ENCODE measurements around the gene HK2.

Gene HK2

DNA sequence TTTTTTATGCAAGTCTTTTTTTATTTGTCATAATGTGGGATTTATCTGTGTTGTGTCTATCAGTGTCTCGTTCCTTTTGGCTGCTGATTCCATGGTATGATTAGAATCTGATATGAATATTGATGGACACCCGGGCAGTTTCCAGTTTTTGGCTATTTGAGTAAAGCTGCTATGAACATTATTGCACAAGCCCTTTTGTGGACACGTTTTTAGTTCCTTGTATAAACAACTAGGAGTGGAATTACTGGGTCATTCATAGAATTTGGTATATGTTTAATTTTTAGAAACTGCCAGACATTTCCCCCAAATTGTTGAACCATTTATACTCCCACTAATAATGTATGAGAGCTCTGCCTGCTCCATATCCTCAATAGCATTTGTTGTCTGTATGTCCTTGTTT is 26.6 kb downstream of the HK2 start:
- no peak for DNase-seq

DNA sequence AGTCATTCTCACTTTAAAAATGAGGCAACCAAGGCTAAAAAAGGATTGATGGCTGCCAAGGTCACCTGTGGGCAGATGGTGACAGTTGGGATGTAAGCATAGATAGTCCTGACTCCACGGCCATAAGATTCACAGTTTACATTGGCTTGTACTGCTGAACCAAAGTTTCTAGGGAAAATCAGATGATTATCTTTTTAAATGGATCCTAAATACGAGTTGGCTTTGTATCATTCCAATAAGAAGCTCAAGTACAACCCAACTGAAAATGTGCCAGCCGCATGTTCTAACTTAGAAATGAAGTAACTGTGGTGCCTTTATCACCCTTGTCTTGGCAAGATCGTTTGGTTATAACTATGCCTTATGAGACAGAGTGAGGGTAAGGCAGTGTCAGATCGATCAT is 27.6 kb downstream of the HK2 start:
- no peak for DNase-seq

DNA sequence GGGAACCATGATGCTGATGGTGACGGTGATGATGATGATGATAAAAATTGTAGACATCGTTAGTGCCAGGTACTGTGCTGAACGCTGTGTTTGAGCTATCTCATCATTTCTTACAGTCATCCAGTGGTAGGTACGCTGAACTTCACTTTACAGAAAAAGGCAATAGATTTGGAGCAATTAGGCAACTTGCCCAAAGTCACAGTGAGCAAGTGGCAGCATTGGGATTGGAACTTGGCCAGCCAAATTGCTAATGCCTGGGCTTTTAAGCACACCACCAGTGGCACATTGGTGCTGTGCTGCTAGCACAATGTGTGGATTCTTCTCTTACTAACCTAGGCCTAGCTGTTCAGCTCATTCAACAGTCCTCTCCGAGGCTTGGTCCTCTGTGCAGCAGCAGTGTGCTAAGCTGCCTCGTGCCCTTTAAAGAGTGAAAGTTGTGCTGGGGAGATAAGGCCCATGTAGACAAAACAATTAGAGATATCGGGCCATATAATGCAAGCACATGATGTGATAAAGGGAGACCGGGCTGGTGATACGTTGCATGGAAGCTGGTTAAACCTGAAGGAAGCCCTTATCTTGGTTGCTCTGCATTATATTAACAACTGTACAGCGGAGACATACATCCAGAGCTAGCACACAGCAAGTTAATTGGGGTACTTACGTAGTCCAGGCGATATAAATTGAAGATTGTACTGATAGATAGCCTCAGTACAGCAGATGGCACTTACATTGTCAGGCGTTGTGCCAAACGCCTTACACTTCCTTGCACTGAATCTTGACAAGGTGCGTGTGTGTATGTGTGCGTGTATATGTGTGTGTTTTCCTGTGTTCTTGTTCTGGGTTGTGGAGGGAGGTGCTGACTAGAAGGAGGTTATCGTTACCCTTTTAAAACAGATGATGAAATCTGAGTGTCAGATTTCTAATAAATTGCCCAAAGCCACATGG is 28.4 kb downstream of the HK2 start:
- DNase-seq, result no peak

DNA sequence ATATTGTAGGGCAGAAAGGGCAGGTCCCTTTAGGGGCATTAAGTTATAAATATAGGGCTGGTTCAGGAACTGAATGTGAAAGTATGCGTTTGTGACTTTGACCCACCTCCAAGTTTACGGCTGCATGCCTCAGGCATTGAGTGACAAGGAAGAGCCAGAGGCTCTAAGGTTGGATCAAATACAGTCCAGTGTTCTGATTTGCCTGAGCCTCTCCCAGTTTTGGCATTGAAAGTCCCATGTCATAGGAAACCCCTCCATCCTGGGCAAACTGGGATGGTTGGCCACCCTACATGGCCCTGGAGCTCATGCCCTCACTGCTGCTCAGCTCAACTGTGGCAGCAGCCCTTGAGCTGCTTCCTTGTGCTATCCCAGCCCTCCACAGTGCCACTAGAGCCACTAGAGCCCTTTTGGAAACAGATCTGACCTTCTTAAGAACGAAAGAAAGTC is 29.9 kb downstream of the HK2 start:
- DNase-seq, result no peak

DNA sequence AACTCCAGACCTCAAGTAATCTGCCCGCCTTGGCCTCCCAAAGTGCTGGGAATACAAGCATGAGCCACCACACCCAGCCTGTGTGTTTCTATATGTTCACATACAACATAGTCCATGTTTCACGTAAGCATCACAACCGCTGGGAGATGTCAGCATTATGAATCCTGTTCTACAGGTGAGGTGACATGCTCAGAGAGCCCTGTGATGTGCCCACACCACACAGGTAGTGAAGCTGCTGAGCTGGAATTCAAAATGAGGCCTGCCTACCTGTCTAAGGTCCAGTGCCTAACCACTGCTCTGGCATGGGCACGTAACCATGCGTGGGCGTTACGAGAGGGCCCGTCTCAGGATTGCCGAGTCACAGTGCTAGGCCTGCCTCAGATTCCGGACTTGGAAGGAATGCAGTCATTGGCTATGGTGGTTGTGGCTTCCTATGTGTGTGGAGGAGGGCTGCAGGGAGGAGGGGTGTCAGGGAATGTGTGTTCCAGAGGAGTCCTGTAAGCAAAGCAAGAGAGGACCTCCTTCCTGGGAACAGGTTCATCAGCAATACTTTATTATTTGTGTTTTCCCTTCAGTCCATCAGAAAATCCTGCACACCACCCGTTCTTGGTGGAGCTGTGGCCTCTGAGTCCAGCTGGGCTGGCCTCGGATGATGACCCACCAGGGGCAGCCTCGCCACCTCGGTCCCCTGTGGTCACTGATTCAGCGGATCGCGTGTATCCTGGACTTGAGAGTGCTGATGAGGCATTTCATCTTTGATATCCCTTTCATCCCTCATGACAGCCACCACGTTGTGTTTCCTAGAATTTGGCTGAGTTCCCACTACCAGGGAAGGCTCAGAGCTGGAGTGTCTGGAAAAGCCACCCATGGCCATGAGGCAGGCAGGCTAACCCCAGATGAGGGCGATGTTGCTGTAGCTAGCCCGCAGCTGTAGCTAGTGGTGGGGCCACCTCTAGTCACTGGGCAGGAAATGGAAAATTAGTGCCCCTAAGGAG is 31.1 kb downstream of the HK2 start:
- DNase-seq, result no peak

DNA sequence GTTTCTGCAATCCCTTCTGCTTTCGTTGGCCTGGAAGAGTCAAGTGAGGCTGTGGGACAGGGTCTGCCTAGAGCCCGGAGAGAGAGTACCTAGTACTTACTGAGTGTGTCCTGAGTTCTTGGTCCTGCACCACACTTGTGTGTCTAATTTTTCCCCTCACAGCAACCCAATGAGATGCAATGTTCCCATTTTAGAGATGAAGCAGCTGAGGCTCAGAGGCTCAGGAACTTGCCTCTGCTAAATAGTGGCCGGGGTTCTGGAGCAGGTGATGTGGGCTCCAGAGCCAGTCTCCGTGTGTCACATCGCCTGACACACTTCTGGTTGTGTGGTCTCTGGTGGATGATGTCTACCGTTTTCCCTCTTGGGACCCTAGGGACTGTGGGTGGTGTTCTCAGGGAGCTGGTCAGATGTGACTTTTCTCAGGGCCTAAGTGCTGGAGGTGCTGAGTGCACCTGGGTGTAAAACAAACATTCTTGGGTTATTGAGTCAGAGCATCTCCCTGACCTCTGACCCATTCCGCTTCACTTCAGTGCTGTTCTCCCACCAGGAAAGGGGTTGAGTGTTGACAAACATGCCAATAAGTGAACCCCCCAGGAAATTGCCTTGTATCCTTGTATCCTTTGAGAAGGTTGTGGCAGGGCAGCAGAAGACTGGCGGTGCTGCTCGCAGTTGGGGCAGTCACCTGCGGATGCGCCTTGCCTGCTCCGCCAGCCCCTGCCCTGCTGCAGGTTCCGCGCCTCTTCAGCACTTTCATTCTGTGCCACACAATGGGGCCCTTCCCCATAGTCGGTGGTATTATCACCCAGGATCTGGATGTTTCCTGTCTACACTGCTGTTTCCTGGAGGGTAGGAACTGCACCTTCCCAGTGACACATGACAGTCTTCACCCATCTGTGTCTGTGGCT is 32.1 kb downstream of the HK2 start:
- no peak for DNase-seq

DNA sequence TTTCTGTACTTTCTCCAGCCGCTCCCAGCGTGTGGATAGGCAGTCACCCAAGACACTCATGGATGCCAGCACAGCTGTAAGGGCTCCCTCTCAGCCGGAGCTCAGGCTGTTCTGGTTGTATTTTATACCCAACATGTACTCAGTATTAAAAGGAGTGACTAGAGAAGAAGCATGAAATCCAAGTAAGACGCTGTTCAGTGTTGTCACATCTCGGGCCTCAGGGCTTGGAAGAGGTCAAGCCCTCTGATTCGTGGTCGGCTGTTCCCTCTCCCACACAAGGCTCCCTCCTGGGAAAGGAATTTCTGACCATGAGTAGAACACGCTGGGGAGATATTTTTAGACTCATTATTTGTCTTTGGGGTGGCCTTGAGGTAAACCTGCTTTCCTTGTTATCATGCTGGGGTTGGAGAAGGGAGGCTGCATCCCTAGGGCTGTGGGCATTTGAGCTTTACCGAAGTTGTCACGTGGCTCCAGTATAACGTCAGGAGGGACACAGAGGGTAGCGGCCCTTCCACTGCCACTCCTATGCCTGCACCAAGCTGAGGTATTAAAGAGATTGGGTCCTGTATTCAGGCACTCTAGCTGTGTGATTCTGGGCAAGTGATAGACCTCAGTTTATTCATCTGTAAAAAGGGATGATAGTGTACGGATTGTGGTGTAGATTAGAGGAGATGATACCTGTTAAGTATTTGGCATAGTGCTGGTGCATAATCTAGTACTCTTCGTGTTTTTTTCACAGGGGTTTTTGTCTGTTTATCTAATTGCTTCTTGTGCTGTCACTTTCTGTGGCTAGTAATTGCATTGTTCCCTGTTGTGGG is 34.1 kb downstream of the HK2 start:
- no peak for DNase-seq

DNA sequence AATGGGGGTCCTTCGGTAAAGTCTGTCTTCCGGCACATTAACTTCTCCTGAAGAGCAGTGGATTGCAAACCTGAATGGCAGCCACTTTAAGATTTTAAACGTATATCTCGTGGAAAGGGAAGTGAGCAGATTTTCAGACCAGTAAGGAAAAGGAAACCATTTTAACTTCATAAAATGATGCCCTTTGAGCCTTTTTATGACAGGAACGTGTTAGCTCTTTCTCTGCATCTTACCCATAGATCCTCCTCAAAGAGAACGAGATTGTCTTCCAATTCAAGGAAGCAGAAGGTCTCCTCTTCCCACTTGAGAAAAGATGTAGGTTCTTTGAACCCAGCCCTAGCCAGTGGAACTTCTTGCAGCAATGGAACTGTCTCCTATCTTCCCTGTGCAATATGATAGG is 35.6 kb downstream of the HK2 start:
- DNase-seq, result no peak

DNA sequence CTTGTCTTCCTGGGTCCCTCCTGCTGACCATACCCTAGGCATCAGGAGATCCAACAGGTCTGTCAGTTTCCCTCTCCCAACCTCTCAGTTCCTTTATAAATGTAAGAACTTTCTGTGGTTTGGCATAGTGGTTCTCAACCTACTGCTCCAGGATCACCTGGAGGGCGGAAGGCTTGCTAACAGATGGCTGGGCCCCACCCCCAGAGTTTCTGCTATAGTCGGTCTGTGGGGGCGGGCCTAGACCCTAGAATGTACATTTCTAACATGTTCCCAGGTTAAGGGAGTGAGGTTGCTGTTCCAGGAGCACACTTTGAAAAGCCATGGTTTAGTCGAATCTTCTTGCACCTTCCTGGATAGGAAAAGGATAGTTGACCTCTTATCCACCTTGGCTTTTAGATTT is 37.0 kb downstream of the HK2 start:
- no peak for DNase-seq

DNA sequence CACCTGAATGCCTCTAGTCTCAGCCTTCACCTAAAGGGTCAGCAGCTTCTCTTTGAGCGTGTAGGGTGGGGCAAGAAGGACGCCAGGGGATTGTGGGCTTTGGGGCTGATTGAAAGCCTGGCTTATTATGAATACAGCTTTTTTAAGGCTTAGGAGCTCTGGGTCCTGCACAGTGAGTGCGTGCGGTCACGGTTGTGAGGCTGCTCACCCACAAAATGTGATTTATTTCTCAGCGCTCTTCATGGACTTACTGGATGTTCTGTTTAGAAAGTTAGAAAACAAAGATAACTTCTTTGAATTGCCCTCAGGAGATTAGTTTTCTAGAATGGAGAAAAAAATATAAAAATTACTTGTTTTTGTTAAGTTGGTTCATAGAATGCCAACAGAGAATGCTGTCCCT is 37.5 kb downstream of the HK2 start:
- no peak for DNase-seq

DNA sequence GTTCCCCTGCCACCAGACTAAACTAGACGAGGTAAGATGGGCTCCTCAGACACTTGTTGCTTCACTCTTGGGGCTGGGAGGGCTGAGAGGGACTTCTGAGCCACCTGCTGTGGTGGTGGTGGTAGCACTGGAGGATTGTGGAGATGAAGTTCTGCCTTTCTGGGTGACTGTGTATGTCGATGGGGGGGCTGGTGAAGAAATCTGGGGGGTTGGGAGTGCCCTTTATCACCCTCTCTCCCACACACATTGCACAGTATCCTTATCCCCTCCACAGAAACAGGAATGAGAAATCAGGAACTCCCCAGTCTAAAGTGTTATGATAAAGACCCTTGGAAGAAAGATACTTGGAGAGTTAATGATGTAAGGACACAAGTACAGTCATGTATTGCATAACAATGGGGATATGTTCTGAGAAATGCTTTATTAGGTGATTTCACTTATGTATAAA is 38.5 kb downstream of the HK2 start:
- DNase-seq, result no peak

DNA sequence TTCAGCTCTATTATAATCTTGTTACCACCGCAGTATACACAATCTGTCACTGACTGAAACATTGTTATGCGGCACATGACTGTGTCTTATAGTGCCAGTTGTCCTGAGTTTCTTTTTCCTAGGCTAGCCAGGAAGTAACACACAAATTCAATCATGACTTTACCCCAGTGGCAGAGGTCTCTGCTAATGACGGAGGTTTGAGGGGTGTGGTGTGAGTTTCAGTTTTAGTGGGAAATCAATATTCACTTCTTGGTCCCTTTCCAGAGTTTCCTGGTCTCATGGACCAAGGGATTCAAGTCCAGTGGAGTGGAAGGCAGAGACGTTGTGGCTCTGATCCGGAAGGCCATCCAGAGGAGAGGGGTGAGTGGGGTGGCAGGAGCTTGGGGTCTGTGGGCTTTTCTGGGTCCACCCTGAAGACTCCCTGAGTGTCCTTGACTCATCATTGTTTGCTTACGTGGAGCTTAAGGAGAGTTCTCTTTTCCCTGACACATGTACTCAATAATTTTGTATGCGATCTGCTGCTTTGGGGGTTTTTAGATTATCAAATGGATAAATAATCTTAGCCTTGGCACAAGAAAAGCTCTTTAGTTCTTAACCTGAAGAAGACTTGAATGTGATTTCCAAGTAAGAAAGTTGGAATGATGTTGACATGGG is 39.2 kb downstream of the HK2 start:
- DNase-seq, result no peak

DNA sequence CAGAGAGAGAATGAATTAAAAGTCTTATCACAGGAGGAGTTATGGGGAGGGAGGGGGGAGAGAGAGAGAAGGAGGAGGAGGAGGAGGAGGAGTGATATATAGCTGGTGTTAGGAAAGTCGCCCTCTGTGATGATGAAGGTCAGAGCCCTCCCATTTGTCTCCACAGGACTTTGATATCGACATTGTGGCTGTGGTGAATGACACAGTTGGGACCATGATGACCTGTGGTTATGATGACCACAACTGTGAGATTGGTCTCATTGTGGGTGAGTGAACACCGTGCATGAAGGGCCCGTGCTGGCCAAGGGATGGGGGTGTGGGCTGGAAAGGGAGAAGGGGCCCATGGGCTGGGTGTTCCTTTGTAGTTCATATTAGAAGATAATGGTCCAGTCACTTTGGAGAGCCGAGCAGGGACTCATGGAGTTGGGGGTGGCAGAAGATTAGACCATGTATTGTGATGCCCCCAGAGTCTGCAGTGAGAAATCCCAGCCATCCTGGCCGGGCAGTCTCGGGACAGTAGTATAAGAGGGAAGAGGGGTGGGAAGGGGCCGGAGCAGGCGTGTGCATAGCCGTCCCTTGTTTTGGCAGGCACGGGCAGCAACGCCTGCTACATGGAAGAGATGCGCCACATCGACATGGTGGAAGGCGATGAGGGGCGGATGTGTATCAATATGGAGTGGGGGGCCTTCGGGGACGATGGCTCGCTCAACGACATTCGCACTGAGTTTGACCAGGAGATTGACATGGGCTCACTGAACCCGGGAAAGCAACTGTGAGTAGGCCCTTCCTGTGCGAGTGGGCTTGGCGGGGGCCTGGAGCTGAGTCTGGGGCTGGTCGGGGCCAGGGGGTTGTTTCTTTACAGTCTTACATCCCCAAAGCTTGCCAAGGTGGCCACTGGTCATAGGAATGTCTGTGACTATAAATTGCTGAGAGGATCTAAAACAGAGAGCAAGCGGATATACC is 40.0 kb downstream of the HK2 start:
- DNase-seq, result no peak

DNA sequence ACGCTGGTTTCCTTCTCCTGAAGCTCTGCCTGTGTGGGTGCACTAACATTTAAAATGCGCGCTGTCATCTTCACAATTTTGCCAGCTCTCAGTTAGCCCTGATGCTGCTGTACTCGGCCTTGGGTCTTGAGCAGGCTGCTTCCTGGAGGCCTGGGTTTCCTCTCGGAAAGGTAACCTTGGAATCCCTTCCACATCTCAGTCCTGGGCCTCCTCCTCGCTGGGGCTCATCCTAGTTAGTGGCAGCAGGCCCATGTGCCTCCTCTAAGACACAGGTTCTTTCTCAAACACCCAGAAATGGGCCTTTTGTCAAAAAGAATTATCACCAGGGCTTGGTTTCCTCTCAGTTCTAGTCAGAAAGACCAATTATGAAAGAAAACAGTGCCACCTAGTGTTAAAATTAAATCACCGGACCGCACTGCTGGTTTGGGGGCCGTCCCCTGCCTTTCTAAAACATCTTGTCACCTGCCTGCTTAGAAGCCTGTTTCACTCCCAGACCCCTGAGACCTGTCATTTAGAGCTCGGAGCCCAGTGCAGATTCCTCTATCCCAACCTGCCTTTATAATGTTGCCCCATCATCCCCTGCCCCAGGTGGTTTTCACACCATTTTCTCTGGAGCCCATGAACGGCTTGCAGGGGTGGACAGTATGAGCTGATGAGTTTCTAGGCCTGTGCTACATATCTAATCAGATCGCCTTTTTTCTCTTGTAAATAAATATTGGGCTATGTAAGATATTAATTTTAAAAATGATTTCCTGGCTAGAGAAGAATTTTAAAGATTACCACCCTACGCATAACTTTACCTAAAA is 42.4 kb downstream of the HK2 start:
- peak; percentile 72 for DNase-seq

DNA sequence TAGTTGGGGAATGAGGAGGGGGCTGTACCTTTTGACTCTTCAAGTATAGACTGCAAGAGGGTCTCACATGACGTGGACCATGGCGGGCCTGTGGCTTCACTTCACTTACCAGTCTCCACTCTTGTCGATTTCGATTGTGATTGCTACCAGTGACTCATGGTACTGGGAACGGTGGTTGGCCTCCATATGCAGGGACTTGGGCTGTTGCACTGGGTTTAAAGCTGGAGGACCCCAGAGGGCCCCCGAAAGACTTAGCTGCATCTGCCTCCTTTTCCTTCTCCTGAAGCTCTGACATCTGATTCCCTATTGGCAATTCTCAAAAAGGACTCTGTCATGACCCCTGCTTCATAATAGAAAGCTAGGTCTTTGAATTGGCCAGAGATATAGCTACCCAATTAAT is 43.4 kb downstream of the HK2 start:
- DNase-seq, result no peak

DNA sequence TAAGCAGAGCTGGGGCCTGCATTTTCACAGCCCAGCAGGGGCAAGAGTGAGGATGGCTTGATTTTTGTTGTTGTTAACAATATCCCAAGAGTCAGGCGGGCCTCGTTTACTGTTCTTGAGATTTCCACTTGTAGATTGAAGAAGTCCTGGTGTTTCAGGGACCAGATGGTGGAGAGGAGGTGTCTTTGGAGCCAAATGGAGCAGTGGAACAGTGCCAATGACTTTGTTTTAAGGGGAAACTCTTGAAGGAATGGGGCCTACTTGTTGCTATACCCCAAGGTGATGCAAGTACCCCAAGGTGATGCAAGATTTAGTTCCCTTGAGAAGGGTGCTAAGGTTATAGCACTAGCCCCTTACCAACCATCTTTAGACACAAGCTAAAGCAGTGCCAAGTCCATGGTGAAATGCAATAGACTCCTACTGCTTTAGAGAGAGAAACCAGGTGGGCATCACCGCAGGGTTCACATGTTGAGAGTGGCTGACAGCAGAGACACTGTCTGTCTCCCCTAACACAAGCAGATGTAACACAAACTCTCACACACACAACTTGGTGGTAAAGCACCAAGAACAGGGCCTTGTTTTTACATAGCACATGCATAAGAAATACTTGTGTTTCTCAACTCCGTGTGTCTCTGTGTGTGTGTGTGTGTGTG is 44.0 kb downstream of the HK2 start:
- no peak for DNase-seq

DNA sequence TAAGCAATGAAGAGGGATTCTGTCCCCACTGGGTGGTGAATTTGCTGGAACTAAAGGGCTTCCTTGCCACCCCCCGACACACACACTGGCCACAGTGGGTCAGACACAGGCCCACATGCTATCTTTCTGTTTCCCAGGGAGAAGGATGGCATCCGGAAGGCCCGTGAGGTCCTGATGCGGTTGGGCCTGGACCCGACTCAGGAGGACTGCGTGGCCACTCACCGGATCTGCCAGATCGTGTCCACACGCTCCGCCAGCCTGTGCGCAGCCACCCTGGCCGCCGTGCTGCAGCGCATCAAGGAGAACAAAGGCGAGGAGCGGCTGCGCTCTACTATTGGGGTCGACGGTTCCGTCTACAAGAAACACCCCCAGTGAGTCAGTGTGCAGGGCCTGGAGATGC is 44.6 kb downstream of the HK2 start:
- DNase-seq, result no peak

DNA sequence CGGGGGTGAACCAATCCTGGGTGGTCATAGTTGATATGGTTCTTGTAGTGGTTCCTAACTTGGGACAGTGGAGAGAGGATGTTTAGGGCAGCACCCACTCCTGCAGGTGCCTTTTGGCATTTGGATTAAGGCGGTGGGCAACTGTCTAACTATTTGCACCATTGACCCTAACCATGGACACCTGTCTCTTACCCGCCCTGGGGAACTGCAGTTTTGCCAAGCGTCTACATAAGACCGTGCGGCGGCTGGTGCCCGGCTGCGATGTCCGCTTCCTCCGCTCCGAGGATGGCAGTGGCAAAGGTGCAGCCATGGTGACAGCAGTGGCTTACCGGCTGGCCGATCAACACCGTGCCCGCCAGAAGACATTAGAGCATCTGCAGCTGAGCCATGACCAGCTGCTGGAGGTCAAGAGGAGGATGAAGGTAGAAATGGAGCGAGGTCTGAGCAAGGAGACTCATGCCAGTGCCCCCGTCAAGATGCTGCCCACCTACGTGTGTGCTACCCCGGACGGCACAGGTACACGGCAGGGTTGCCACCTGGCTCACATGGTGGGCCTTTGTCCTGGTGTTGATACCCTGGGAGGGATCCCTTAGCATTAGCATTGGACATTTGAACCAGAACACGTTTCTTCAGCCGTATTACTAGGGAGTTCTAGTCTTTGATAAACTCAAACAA is 46.3 kb downstream of the HK2 start:
- no peak for DNase-seq
